ENCODE results near the gene NAA15.

Gene NAA15

DNA sequence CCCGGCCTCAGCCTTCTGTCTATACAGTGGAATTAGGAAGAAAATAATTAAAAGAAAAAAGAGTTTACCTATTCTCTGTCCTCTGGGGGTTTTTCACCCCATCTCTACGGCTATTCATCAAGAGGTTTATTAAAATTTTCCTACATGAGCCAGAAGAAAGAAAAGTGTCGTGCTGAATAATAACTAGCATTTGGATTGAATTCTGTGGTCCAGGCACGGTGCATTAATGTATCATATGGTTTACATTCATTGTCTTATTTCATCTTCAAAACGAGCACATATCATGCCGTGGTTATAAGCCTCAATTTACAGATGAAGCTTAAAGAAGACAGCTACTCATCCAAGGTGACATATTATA, 5.4 kb upstream of the NAA15 start:
- H3K4me3 ChIP-seq (ENCODE audit: low read depth, low read length), result no peak overlapping the region
- TF ChIP-seq CTCF (IDR thresholded peaks at IDR 0.05; ENCODE audit: borderline replicate concordance, insufficient read depth, low read depth, low read length), result no peak

GRCh38 chr4:139297001-139297410, 4.3 kb upstream of the NAA15 start:
- TF ChIP-seq CTCF (IDR thresholded peaks at IDR 0.05; ENCODE audit: borderline replicate concordance, insufficient read depth, low read depth, low read length), result no peak
- H3K4me3 ChIP-seq (ENCODE audit: low read depth, low read length), result no peak overlapping the region

GRCh38 chr4:139299536-139299935, 1.8 kb upstream of the NAA15 start:
- no peak overlapping the region for H3K4me3 ChIP-seq (ENCODE audit: low read depth, low read length)
- no peak for TF ChIP-seq CTCF (IDR thresholded peaks at IDR 0.05; ENCODE audit: borderline replicate concordance, insufficient read depth, low read depth, low read length)

GRCh38 chr4:139300431-139301112, 733 bp upstream of the NAA15 start:
- peak overlapping the region; percentile 73 for H3K4me3 ChIP-seq (ENCODE audit: low read depth, low read length)
- no peak for TF ChIP-seq CTCF (IDR thresholded peaks at IDR 0.05; ENCODE audit: borderline replicate concordance, insufficient read depth, low read depth, low read length)

GRCh38 chr4:139301821-139302611, 711 bp downstream of the NAA15 start, which contains the start of gene NDUFC1:
NDUFC1 (minus strand) TSS chr4:139302477; CDS start chr4:139295798, 6,679 bp downstream.
- peak within 1 kb of the TSS; percentile 73 for H3K4me3 ChIP-seq (ENCODE audit: low read depth, low read length)
- TF ChIP-seq CTCF (IDR thresholded peaks at IDR 0.05; ENCODE audit: borderline replicate concordance, insufficient read depth, low read depth, low read length), result peak; percentile 39

DNA sequence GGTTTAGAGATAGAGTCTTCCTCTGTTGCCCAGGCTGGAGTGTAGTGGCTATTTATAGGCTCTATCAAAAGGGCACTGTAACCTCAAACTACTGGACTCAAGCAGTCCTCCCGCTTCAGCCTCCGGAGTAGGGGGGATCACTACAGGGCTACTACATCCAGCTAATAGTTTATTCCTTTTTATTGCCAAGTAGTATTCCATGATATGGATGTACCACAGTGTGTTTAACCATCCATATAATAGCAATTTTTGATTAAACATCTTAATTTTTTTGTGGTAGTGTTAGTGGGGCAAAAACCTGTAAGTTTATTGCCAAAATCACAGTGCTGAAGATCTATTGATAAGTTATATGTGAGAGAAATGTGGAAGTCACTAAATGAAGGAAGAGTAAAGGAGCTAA, 3.6 kb downstream of the NAA15 start:
- TF ChIP-seq CTCF (IDR thresholded peaks at IDR 0.05; ENCODE audit: borderline replicate concordance, insufficient read depth, low read depth, low read length), result no peak
- H3K4me3 ChIP-seq (ENCODE audit: low read depth, low read length), result no peak overlapping the region

DNA sequence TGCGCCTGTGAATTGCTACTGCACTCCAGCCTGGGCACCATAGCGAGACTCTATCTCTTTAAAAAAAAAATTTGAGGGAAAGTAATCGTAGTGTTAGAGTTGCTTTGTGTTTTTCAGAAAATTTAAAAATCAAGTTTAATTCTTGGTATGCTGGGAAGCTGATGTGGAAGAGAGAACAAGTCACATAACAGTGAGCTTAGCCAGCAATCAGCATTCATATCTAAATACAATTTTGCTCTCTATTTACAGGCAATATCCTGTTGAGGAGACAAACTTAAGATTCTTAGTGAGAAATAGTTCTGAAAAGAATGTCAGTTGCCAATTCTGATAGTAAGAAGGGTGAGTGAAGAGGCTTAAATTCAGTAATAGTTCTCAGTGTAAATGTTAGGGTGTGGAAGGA, 10.6 kb downstream of the NAA15 start:
- no peak overlapping the region for H3K4me3 ChIP-seq (ENCODE audit: low read depth, low read length)
- TF ChIP-seq CTCF (IDR thresholded peaks at IDR 0.05; ENCODE audit: borderline replicate concordance, insufficient read depth, low read depth, low read length), result no peak

Measured in GM12875 (cell line).